SIG-M5 treated with dmso at 0.1 percent for 504 hours (cell line): Measurements from ENCODE around the gene AEN.

ENCODE experiments used
- DNase-seq: peaks from one replicate; lab custom pipeline; 2025; ENCODE audit not compliant: unreplicated experiment; lab: John Stamatoyannopoulos, UW

The AEN gene

DNA sequence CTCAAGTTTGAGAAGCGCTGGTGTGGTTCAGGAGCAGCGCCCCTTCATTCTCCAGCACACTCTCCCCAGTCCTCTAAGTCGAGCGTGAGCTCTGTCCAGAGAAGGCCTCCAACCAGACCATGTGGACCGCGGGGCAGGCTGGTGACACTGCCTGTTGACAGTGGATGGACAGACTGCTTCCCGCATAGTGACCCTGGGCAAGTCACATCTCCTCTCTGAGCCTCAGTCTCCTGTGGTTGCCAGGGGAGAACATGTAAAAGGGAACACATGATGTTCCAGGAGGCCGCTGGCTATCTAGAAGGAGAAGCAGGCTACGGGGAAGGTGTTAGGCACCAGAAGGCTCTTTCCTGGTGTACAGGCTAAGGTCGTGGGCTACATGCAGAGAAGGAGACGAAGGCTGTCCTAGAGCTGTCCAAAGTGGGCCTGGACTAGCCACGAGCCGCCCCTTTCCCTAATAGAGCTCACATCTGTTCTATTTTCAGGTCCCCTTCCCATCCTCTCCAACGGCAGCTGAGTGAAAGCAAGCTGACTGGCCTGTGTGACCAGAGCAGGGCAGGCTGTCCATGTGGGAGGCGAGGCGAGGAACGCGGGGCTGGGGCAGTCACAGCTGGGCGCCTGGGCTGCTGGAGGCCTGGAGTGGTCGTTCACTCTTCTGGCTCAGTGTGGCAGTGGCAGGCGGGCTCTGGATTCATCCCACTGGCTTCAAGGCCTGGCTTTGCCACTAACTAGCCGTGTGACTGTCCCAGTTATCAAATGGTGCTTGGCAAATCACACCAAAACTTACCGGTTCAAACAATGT is 28.8 kb downstream of the AEN start:
- no peak for DNase-seq

DNA sequence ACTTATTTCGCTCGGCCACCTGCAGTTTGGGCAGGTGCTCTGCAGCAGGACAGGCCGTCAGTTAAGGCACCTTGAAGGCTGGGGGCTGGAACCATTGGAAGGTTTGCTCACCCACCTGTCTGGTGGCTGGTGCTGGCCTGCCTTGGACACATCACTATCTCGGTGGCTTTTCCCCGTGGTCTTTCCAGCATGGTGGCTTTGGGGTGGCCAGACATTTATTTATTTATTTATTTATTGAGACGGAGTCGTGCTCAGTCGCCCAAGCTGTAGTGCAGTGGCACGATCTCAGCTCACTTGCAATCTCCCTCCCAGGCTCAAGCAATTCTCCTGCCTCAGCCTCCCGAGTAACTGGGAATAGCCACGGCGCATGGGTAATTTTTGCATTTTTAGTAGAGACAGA is 29.4 kb downstream of the AEN start:
- no peak for DNase-seq

DNA sequence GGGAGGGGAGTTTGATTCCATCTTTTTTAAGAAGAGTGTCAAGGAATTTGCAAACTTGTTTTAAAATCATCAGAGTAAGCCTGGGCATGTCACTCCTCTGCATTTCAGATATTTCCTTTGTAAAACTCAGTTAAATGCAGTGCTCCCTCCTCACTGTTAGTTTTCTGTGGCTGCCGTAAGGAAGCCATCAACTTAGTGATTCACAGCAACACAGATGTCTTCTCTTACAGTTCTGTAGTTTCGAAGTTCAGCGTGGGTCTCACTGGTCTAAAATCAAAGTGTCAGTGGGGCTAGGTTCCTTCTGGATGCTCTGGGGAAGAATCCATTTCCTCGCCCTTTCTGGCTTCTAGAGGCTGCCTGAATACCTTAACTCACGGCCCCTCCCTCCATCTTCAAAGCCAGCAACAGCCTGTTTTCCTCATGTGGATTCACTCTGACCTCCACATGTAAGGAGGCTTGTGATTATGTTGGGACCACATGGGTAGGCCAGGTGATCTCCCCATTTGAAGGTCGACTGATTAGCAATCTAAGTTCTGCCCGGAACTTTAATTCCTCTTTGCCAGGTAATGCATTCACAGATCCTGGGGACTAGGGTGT is 30.1 kb downstream of the AEN start:
- no peak for DNase-seq

DNA sequence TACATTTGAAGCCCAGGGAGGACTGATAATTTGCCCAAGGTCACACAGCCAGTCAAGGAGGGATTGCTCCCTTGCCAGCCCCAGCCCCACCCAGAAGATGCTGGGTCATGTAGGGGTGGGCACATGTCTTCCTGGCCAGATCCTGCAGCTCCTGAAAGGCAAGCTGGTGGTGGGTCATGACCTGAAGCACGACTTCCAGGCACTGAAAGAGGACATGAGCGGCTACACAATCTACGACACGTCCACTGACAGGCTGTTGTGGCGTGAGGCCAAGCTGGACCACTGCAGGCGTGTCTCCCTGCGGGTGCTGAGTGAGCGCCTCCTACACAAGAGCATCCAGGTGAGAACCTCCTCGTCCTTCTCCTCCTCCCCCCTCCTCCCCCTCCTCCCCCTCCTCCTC is 30.8 kb downstream of the AEN start:
- DNase-seq = no peak

DNA sequence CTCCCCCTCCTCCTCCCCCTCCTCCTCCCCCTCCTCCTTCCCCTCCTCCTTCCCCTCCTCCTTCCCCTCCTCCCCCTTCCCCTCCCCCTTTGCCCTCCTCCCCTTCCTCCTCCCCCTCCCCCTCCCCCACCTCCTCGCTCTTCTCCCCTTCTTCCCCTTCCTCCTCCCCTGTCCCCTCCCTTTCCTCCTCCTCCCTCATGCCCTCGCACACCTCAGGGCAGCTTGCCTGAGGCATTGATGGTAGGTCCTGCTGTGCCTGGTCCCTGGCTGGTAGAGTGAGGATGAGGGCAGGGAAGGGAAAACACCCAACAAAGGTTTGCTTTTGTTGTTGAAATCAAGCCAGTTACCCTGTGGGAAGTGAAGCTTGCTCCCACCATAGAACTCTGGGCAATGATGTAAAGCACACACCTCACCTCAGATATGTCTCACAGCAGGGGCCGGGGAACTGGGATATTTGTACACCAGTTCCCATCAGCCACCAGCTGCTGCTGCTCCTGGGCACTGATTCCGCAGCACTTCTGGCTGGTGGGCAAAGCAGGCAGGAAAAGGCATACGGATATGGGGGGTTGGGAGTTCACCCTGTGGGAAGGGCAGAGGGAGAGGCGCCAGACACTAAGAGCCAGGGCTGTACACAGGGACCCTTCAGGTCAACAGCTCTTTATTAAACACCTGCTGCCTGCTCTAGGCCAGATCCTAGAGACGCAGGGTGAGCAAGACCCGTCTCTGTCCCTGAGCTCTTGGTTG is 31.5 kb downstream of the AEN start:
- no peak for DNase-seq

DNA sequence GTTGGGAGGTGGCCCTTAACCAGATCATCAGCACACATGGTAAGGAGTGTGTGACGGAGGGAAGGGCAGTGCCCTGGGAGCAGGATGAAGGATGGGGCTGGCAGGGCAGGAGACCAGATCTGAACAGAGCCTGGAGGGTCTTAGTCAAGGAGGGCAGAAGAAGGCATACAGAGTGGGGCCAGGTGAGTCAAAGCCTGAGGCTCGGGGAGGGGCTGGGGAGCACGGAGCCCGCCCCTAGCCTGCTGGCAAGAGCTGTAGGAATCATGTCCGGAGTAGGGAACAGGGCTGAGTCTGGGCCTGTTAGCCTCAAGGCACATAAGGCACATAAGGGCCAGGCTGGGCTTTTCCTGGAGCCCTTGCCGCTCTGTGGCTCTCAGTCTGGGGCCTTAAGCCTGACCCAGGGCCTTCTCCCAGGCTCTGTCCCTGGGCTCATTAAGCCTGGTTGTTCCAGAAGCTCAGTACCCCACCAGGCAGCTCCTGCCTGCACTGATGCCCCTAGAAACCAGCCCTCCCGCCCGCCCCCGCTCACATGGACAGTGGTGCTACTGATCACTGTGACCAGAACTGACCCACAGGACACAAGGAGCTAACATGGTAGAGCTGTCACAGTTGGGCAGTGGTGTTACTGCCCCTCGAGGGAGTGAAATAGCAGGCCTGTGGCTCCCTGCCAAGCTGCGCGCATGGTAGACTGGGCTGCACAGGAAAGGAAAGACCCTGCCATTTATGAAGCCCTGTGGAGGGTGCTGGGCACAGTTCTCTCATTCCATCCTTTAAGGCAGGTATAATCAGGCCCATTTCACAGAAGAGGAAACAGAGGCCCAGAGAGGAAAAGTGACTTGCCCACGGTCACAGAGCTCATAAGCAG is 32.3 kb downstream of the AEN start:
- DNase-seq = no peak

DNA sequence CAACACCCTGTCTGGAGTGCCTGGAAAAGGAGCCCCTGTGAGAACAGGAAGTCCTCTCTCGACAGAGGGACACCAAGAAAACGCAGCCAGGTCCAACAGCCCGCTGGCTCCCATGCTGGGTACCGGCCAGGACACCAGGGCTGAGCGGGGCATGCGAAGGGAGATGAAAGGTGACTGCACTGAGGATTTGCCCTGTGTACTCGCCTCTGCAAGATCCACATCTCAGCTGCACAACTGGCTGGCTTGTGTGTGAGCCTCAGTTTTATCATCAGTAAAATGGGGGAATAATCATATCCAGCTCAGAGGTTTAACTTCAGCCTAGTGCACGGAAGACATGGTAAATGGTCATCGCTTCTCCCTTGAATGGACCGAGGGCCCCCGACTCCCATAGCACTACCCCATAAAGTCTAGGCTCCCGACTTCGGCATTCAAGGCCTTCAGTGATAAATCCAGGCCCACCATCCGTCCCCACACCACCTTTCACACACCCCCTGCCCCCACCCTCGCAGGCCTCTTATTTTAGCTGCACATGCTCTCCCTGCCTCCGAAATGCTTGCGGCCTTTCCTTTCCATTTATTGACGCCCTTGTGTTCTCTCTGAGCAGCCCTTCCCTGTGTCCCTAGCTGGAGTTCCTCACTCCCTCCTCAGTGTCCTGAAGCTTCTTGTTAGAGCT is 33.4 kb downstream of the AEN start:
- no peak for DNase-seq

DNA sequence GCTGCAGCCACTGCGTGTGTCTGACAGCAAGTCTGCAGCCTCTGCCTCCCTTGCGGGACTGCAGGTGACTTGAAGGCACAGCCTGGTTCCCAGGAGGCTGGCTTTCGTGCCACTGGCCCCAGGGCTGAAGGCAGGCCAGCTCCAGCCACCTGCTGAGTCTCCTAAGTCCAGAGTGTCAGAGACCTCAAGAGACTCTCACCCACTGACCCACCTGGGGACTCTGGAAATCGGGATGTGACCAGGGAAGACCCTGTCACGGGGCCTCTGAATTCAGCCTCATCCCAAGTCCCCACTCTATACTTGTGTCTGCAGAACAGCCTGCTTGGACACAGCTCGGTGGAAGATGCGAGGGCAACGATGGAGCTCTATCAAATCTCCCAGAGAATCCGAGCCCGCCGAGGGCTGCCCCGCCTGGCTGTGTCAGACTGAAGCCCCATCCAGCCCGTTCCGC is 34.0 kb downstream of the AEN start:
- DNase-seq = no peak

DNA sequence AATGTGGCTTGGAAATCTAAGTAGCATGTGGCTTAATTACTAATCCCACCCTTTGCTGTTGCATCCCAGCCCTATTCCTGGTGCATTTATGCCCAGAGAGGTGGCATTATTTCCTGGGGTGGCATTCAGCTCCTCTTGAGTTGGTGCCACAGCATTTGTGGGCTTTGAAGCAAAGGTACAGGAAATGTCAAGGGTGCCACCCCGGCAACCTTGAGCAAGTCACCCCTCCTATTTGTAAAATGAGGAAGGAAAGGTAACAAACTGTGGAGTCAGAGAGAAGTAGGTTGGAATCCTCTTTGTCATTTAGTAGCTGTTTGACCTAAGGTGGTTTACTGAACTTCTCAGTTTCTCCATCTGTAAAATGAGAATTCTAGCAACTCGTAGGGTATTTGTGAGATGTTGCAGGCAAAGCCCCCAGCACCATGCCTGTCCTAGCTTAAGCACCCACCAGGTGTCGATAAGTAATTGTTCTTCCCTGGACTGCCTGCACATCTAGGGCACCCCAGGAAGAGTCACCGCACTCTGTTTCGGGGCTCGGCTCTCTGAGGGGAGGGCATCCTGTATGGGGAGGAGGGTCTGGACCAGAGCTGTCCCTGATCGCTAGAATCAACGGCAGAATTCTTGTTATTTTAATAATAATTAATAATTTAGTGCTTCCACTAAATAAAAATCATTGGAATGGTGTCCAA is 34.8 kb downstream of the AEN start:
- no peak for DNase-seq

DNA sequence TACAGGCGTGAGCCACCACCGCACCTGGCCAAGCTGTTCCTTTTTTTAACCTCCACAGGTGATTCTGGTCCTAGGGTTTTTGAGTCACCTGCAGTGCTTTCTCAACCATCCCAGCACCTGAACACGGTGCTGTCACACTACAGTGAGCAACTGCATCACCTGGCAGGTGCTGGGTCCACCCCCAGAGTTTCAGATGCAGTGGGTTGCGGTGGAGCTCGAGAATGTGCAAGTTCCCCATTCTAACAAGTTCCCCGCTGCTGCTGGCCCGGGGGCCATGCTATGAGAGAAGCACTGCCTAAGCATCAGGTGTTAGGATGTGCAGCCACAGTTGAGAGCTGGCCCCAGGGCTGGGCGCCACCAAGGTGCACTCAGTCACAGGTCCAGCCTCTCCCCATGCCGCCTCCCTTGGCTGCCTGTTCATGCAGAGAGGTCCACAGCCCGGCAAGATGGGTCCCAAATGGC is 35.7 kb downstream of the AEN start:
- no peak for DNase-seq

DNA sequence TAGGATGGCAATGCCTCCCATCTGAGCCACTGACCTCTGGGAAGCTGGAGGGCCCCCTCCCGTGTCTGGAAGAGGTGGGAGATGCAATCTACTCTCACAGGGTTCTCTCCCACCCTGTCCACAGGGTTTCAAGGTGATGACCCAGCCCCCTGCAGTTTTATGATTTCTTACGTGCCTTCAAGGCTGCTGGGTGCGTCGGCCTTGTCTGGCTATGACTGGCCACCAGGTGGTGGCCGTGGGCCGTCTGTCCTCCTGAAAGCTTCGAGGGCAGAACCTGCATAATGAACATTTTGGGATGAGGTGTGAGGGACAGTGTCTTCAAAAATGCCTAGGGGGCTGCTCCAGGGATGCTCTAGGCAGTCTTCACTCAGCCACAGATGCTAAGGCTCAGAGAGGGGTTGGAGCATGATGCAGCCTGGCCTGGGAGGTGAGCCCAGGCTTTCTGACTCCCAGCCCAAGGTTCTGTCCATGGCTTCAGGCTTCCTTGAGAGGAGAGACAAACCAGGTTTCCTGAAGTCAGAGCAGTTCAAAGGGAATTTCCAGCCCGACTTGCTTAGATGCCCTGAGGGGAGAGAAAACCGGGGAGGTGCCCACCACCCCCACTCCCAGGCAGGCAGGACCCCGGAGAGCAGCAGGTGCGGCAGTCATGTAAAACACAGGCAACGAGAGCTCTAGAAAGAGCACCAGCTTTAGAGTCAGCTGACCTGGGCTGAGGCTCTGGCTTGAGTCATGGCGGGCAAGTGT is 36.4 kb downstream of the AEN start:
- no peak for DNase-seq

DNA sequence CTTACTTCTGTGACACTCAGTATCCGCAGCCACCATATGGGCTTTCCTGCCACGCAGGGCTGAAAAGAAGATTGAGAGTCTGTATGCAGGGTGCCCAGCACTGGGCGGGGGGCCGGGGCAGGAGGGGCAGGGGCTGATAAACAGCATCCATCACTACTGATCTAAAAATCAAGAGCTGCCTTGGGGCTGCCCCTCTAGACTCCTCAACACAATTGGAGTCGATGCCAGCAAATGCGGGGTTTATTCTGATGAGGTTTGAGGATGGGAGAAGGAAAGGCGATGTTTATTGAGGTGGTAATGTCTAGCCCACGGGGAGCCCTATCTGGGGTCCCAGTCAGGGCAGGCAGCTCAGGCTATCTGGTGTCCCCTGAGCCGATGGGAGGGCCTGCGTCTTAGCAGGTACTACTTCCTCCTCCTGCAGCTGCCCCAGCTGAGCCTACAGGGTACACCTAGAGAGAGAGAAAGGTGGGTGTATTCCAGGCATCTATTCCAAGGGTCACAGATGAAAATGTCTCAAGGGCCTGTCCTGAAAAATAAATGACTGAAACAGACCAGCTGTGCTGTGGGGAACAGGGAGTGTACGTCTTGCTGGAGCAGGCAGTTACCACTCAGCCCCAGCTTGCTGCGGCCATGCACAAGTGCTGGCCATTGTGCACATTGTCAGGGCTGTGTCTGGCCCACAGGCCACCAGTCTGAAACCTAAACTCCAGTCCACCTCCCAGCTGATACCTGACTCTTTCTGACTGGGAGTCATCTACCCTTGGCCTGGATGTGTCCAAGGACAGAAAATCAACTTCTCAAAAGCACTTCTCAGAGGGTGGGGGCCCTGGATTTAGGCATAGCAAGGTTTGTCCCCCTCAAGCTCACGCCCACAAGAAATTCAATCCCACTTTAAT is 37.2 kb downstream of the AEN start:
- no peak for DNase-seq

DNA sequence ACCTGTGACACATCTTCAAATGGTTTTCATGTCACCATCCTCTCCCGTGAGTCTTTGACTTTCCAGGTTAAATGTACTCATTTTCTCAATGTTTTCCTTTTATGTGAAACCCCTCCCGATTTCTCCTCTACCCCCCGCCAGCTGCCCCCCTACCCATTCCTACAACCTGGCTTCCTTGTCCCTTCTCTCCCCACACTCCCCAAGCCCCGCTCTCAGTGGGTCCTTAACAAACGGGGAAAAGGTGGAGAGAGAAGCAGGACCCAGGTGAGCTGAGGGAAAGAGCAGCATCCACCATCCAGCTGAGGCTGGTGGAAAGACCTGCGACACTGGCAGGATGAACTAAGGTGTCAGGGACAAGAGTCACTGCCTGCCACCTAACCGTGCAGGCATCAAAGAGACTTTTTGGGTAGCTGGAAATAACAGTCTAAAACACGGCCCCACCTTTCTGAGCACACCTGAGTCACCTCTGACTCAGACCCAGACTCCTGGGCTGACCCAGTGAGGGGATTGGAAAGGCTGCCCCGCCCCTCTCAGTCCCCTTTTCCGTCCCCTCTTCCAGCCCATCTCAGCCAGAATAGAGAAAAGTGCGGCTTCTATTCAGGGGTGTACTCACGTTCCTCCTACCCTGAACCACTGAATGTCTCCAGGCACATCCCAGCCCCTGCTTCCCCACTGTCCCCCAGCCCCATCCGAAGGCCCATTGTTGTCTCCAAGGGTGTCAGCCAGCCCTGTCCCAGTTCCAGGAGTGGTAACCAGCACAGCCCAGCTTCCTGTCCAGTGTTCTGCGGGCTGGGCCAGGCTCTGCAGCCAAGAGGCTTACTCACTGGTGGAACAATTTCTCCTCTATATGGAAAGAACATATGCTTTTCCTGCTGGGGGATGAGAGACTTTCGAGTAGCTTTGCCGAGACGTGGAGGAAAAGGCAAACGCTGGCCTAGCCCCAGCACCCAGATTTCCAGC is 38.1 kb downstream of the AEN start:
- DNase-seq = no peak

DNA sequence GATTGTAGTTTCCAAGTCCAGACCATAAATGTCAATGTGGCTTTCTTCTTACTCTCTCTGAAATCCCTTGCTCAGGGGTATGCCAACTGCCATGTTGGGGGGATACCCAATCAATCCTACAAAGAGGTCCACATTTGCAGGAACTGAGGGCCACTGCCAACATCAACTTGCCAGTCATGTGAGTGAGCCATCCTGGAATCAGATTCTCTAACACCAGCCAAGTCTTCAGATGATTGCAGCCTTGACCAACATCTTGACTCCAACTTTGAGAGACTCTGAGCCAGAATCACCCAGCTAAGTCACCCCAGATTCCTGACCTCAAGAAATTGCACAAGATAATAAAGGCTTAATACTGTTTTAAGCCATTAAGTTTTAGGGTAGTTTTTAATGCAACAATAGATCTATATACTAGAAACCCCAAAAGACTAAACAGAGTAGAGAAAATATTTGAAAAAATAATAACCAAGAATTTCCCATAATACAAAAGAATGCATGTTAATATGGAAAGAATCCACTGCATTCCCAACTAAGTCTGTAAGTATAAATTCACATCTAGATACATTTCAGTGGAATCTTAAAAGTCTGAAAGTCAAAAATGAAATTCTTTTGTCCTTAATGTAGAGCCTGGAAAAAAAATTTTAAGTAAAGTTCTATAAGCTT is 40.0 kb downstream of the AEN start:
- DNase-seq = no peak

DNA sequence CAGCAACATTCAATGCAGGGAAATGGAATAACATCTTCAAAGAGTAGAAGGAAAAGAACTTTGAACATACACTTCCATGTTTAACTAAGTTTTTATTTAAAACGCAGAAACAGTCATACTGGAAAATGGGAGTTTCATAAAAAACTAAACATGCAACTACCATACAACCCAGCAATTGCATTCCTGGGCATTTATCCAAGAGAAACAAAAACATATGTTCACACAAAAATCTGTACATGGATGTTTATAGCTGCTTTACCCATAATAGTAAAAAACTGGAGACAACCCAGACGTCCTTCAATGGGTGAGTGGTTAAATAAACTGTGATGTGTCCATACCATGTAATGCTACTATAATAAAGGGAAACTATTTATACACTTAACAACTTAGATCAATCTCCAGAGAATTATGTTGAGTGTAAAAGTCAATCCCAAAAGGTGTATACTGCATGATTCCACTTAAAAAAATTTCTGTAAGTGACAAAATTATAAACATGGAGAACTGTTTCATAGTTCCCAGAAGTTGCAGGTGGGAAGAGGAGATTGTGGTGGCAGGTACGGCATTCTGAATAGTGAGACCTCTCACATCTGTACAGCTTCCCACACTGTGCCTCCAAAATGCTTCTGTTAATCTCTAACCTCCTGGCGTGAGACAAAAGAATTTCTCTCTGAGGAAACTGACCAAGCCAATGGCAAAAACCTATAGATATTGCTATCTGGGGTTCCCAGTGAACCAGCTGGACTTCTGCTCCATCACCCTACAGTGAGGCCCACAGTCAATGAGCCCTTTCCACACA is 40.8 kb downstream of the AEN start:
- DNase-seq = no peak

DNA sequence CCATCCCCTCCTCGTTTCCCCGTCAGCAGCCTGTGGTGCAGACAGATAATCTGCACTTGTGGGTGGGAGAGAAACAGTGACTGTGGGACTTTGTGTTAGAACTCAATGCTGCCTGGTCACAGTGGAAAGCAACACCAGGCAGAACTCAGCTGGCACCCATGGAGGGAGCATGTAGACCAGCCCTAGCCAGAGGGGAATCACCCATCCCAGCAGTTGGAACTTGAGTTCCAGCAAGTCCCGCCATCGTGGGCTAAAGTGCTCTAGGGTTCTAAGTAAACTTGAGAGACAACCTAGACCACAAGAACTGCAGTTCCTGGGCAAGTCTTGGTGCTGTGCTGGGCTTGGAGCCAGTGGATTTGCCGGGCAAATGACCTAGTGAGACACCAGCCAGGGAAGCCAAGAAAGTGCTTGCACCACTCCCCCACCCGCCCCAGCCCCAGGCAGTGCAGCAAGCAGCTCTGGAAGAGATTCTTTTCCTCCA is 42.0 kb downstream of the AEN start:
- DNase-seq = no peak
